ENCODE measurements around the gene ACTN4. TPM values are rescaled to one million over a fixed set of nuclear protein-coding genes. Genes with fewer than 3 reads are reported as not detected.

Gene ACTN4
- polyA plus RNA-seq, 6 donors from 2014 or later: 6.8 to 15.8 (median 10.6) TPM

GRCh38 chr19:38700902-38701454, 53.5 kb downstream of the ACTN4 start:
- ATAC-seq (ENCODE audit: low read depth in 2 of 2) (no peak), DNase-seq (no peak)
- Mint-ChIP-seq H3K36me3 (no peaks in the 10 kb centered on the region), H3K4me3 (no peak overlapping the region), H3K27me3 (no peaks in the 10 kb centered on the region), H3K4me1 (peaks cover 18 to 22% (median 22%) of the 10 kb centered on the region in 3 donors), H3K27ac (no peak overlapping the region), H3K9me3 (no peaks in the 10 kb centered on the region)

GRCh38 chr19:38701455-38702063, 54.1 kb downstream of the ACTN4 start:
- Mint-ChIP-seq H3K36me3 (no peaks in the 10 kb centered on the region), H3K27me3 (no peaks in the 10 kb centered on the region), H3K4me1 (peaks cover 16 to 18% (median 17%) of the 10 kb centered on the region in 3 donors), H3K4me3 (no peak overlapping the region), H3K9me3 (no peaks in the 10 kb centered on the region), H3K27ac (no peak overlapping the region)
- DNase-seq (no peak), ATAC-seq (ENCODE audit: low read depth in 2 of 2) (no peak)

- H3K4me1 Mint-ChIP-seq: peaks cover 10 to 15% (median 12%) of the 10 kb centered on the region in 3 donors
- no peaks in the 10 kb centered on the region for H3K9me3 Mint-ChIP-seq
- no peaks in the 10 kb centered on the region for H3K36me3 Mint-ChIP-seq
- H3K27me3 Mint-ChIP-seq: no peaks in the 10 kb centered on the region
- DNase-seq (no peak), ATAC-seq (ENCODE audit: low read depth in 2 of 2) (no peak)
- no peak overlapping the region for H3K27ac Mint-ChIP-seq
- H3K4me3 Mint-ChIP-seq: no peak overlapping the region
Observed at GRCh38 chr19:38702278-38702677, 54.8 kb downstream of the ACTN4 start.

- DNase-seq (no peak), ATAC-seq (ENCODE audit: low read depth in 2 of 2) (no peak)
- Mint-ChIP-seq H3K4me3 (no peak overlapping the region), H3K4me1 (peaks cover 3 to 7% (median 6%) of the 10 kb centered on the region in 3 donors), H3K36me3 (no peaks in the 10 kb centered on the region), H3K27ac (no peak overlapping the region), H3K9me3 (no peaks in the 10 kb centered on the region), H3K27me3 (no peaks in the 10 kb centered on the region)
Observed at GRCh38 chr19:38703509-38703908, 56.1 kb downstream of the ACTN4 start.

GRCh38 chr19:38704488-38705026, 57.1 kb downstream of the ACTN4 start:
- Mint-ChIP-seq H3K27ac (no peak overlapping the region), H3K4me1 (peaks cover 0 to 3% (median 3%) of the 10 kb centered on the region in 3 donors), H3K9me3 (no peaks in the 10 kb centered on the region), H3K4me3 (peak overlapping the region in 1 of 8 donors; percentile 58), H3K36me3 (no peaks in the 10 kb centered on the region), H3K27me3 (no peaks in the 10 kb centered on the region)
- no peak for ATAC-seq (ENCODE audit: low read depth in 2 of 2)
- DNase-seq: no peak

- Mint-ChIP-seq H3K4me3 (no peak overlapping the region), H3K9me3 (no peaks in the 10 kb centered on the region), H3K4me1 (peaks cover 0 to 6% (median 3%) of the 10 kb centered on the region in 3 donors), H3K27ac (no peak overlapping the region), H3K27me3 (no peaks in the 10 kb centered on the region), H3K36me3 (peaks cover 0 to 4% of the 10 kb centered on the region in 2 donors)
- DNase-seq (no peak), ATAC-seq (ENCODE audit: low read depth in 2 of 2) (no peak)
Observed at GRCh38 chr19:38705197-38706019, 58.0 kb downstream of the ACTN4 start.

GRCh38 chr19:38706792-38707511, 59.5 kb downstream of the ACTN4 start:
- ATAC-seq (ENCODE audit: low read depth in 2 of 2) (no peak), DNase-seq (no peak)
- H3K27ac Mint-ChIP-seq: peak overlapping the region in 1 of 6 donors; percentile 11
- no peaks in the 10 kb centered on the region for H3K9me3 Mint-ChIP-seq
- peaks cover 0 to 16% of the 10 kb centered on the region in 2 donors for H3K36me3 Mint-ChIP-seq
- no peak overlapping the region for H3K4me3 Mint-ChIP-seq
- H3K27me3 Mint-ChIP-seq: no peaks in the 10 kb centered on the region
- H3K4me1 Mint-ChIP-seq: peaks cover 0 to 5% (median 3%) of the 10 kb centered on the region in 3 donors

- peaks cover 0 to 5% (median 3%) of the 10 kb centered on the region in 3 donors for H3K4me1 Mint-ChIP-seq
- H3K27me3 Mint-ChIP-seq: no peaks in the 10 kb centered on the region
Observed at GRCh38 chr19:38707512-38708114, 60.2 kb downstream of the ACTN4 start.

GRCh38 chr19:38708413-38709024, 61.1 kb downstream of the ACTN4 start:
- ATAC-seq (ENCODE audit: low read depth in 2 of 2) (no peak), DNase-seq (no peak)
- Mint-ChIP-seq H3K36me3 (peaks cover 0 to 19% of the 10 kb centered on the region in 2 donors), H3K4me1 (peaks cover 0 to 5% (median 3%) of the 10 kb centered on the region in 3 donors), H3K9me3 (no peaks in the 10 kb centered on the region), H3K4me3 (no peak overlapping the region), H3K27me3 (no peaks in the 10 kb centered on the region), H3K27ac (peak overlapping the region in 2 of 6 donors; percentile 49 to 95)

More at GRCh38 chr19:38707512-38708114, 60.2 kb downstream of the ACTN4 start:
- Mint-ChIP-seq H3K9me3 (no peaks in the 10 kb centered on the region), H3K4me3 (no peak overlapping the region), H3K36me3 (peaks cover 0 to 16% of the 10 kb centered on the region in 2 donors), H3K27ac (no peak overlapping the region)
- ATAC-seq (ENCODE audit: low read depth in 2 of 2) (no peak), DNase-seq (no peak)

GRCh38 chr19:38709119-38709518, 61.7 kb downstream of the ACTN4 start:
- Mint-ChIP-seq H3K27me3 (no peaks in the 10 kb centered on the region), H3K4me1 (peaks cover 3 to 5% (median 5%) of the 10 kb centered on the region in 3 donors), H3K36me3 (peaks cover 0 to 25% of the 10 kb centered on the region in 2 donors), H3K27ac (no peak overlapping the region), H3K4me3 (no peak overlapping the region), H3K9me3 (no peaks in the 10 kb centered on the region)
- no peak for ATAC-seq (ENCODE audit: low read depth in 2 of 2)
- no peak for DNase-seq

GRCh38 chr19:38709671-38710415, 62.4 kb downstream of the ACTN4 start:
- peaks cover 0 to 27% of the 10 kb centered on the region in 2 donors for H3K36me3 Mint-ChIP-seq
- H3K4me1 Mint-ChIP-seq: peaks cover 0 to 6% (median 5%) of the 10 kb centered on the region in 3 donors
- H3K9me3 Mint-ChIP-seq: no peaks in the 10 kb centered on the region
- H3K27ac Mint-ChIP-seq: peak overlapping the region in 2 of 6 donors; percentile 51 to 62
- ATAC-seq (ENCODE audit: low read depth in 2 of 2) (no peak), DNase-seq (no peak)
- H3K4me3 Mint-ChIP-seq: no peak overlapping the region
- no peaks in the 10 kb centered on the region for H3K27me3 Mint-ChIP-seq

- no peak overlapping the region for H3K4me3 Mint-ChIP-seq
- DNase-seq (no peak), ATAC-seq (ENCODE audit: low read depth in 2 of 2) (no peak)
- H3K36me3 Mint-ChIP-seq: peaks cover 0 to 27% of the 10 kb centered on the region in 2 donors
- H3K9me3 Mint-ChIP-seq: no peaks in the 10 kb centered on the region
- H3K27me3 Mint-ChIP-seq: no peaks in the 10 kb centered on the region
- peak overlapping the region in 2 of 6 donors; percentile 10 to 51 for H3K27ac Mint-ChIP-seq
- peaks cover 0 to 6% (median 5%) of the 10 kb centered on the region in 3 donors for H3K4me1 Mint-ChIP-seq
Observed at GRCh38 chr19:38710416-38710702, 62.9 kb downstream of the ACTN4 start.
